Rectal smooth muscle tissue (tissue), 1 donor: ENCODE data around the gene GMPR2.
"Not testable (repeated sequence)": the region's sequence is repeated elsewhere in the genome, so short reads cannot be mapped to it uniquely, and the experiment has no call there.

ENCODE experiments used
- H3K27ac ChIP-seq: one replicate; pipeline ENCODE4 v1.7.0; 2013; ENCODE audit warnings: low read depth, low read length, inconsistent platforms
- H3K27me3 ChIP-seq: one replicate; pipeline ENCODE4 v1.7.0; 2013; ENCODE audit warnings: low read length; ENCODE audit not compliant: control insufficient read depth, insufficient read depth
- H3K36me3 ChIP-seq: one replicate; pipeline ENCODE4 v1.7.0; 2013; ENCODE audit warnings: low read length; ENCODE audit not compliant: control insufficient read depth, insufficient read depth
- H3K4me1 ChIP-seq: one replicate; pipeline ENCODE4 v1.7.0; 2013; ENCODE audit warnings: low read length; ENCODE audit not compliant: control insufficient read depth, insufficient read depth
- H3K4me3 ChIP-seq: one replicate; pipeline ENCODE4 v1.7.0; 2013; ENCODE audit warnings: low read length
- H3K9ac ChIP-seq: one replicate; pipeline ENCODE4 v1.7.0; 2013; ENCODE audit warnings: low read length

GMPR2 gene

DNA sequence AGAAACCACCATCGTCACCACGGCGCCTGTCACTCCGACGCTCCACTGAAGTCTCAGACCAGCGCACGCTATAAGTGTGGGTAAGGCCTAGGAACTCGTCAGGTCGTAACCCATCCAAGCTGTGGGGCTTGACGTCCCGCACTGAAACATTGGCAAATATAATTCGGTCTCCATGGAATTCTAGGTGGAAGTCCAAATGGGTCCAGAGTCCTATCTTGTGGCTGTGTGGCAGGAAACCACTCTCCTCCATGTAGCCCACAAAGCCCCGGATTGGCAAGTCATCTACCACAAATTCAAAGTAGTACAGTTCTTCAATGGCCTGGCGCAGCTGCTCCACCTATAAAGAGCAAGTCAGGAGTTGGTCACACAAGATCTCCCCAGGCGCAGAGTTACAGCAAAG is 39.8 kb upstream of the GMPR2 start:
- peaks cover 7% of the 10 kb centered on the region for H3K36me3 ChIP-seq
- H3K27me3 ChIP-seq, result no peaks in the 10 kb centered on the region
- no peak overlapping the region for H3K4me3 ChIP-seq
- peaks cover 15% of the 10 kb centered on the region for H3K4me1 ChIP-seq
- no peak overlapping the region for H3K27ac ChIP-seq
- no peak overlapping the region for H3K9ac ChIP-seq

DNA sequence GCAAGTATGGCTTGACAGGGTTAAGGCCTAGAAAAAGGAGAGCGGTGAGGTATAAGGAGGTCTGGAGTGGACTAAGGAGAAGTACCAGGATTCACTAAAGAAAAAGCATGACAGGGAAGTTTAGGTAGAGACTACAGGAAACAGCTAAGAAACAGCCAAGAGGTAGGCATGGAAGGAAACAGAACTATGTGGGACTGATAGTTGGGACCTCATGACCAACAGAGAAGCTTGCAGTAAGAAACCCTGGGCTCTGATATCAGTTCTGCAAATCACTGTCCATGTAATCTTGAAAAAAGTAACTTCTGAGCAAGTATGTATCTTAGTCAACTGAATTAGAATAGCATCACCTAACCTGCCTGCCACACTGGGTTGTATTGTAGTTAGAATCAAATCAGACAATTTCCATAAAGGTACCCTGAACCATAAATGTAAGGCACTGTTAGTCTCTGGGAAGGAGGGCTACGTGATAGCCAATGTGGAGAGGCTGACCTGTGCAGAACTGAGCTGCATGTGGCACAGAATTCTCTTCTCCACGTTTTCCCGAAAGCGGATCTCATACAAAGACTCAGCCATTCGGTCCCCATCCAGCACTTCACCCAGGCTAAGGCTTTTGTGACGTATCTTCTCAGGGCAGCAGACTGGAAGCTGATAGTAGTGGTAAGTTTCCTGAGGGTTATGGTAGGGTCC is 38.4 kb upstream of the GMPR2 start:
- Histone ChIP-seq H3K27ac (peak overlapping the region; percentile 99), H3K27me3 (no peaks in the 10 kb centered on the region), H3K4me3 (peak overlapping the region; percentile 95), H3K9ac (peak overlapping the region; percentile 58), H3K36me3 (peaks cover 7% of the 10 kb centered on the region), H3K4me1 (peaks cover 14% of the 10 kb centered on the region)

DNA sequence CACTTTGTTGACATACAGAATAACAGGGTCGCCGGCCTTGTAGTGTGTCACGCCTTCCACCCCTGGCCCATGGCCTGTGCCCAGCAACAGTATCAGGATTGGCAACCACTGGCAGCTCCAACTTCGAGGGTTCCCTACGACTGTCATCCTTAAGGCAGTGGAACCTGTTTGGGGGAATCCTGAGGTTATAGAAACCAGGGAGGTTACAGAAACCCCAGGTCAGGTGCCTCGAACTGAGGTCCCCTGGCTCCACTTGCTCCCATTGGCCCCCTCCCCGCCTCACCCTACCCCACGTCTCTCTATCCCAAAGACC is 37.9 kb upstream of the GMPR2 start:
- H3K27ac ChIP-seq, result peak overlapping the region; percentile 99
- peak overlapping the region; percentile 58 for H3K9ac ChIP-seq
- H3K4me1 ChIP-seq, result peaks cover 14% of the 10 kb centered on the region
- H3K4me3 ChIP-seq, result peak overlapping the region; percentile 95
- no peaks in the 10 kb centered on the region for H3K27me3 ChIP-seq
- peaks cover 7% of the 10 kb centered on the region for H3K36me3 ChIP-seq

DNA sequence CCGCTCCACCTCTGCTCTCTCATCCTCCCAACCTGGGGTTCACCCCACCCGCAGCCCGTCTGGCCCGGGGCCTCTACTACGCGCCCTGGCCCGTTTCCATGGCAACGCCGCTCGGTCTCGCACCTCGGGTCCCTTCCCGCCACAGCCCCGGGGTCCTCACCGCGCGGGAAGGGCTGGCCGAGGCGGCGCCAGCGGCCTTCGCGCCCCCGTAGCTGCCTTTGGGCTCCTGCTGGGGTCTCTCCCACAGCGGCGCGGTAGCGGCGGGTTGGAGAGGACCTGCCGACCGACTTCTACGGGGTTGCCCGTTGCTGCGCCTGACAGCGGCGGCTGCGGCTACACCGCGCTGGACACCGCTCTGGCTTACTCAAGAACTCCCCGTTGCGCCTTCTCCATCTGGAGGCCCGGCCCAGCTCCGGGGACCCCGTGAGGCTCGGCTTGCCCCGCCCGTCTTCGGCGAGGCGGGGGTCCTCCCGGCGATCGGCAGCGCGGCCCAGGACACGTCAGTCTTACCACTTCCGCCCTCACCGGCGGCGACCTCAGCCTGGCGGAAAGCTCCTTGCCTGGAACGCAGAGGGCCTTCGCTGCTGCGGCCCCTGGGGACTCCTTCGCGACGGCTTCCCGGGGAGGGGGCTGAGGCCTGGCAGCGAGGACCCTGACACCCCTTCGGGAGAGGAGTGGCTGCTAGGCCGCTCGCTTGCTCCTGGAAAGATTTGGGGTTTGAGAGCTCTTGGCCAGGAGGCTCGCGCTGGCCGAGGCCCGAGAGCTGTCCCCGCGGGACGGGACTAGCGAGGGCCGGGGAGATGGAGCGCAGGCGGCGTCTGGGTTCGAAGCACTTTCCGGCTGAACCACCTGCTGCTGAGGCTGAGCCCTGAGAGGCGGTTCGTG is 37.3 kb upstream of the GMPR2 start, which contains the start of gene TM9SF1:
TM9SF1 (minus strand) TSS at position 256 of the 885 bp plus-strand sequence. CDS start 422 bp downstream, outside the sequence.
- peak within 1 kb of the TSS; percentile 58 for H3K9ac ChIP-seq
- H3K36me3 ChIP-seq, result peaks cover 7% of the 10 kb centered on the region
- H3K27me3 ChIP-seq, result no peaks in the 10 kb centered on the region
- peak within 1 kb of the TSS; percentile 95 for H3K4me3 ChIP-seq
- peaks cover 14% of the 10 kb centered on the region for H3K4me1 ChIP-seq
- H3K27ac ChIP-seq, result peak within 1 kb of the TSS; percentile 99

DNA sequence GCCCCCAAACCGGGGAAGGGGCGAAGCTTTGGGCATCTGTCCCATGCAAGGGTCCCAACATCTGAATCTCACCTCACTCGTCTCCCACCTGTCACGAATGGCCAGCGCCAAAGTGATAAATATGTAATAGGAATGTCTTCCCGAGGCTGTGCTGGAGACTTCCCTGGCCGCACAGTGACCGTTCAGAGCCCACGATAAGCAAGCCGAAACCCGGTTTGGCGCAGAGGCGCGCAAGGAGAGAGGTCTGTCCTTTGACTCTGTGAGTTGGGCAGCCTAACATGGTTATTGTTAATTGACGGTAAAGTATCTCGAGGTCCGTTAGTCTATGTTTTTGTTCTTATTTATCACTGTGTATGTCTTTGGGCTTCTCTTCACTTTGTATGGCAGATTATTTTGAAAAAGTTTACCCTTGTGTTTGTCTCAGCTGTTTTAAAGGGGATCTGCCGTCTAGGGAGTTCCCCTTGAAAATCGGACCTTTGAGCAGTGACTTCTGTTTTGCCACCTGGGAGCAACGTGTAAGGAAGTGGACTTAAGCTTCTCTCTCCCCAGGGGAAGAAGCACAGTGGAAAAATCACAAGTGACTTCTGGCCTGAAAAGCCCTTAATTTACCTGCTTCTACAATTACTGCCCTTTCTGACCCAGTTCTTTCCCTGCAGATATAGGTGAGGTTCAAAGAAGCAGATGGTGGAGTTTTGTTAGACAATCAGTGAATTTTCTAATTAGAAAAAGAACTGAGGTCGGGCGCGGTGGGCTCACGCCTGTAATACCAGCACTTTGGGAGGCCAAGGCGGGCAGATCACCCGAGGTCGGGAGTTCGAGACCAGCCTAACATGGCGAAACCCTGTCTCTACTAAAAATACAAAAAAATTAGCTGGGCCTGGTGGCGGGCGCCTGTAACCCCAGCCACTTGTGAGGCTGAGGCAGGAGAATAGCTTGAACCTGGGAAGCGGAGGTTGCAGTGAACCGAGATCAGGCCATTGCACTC is 36.4 kb upstream of the GMPR2 start:
- Histone ChIP-seq H3K27ac (peak overlapping the region; percentile 99), H3K27me3 (no peaks in the 10 kb centered on the region), H3K4me3 (peak overlapping the region; percentile 95), H3K4me1 (peaks cover 14% of the 10 kb centered on the region), H3K9ac (peak overlapping the region; percentile 58), H3K36me3 (peaks cover 7% of the 10 kb centered on the region)

DNA sequence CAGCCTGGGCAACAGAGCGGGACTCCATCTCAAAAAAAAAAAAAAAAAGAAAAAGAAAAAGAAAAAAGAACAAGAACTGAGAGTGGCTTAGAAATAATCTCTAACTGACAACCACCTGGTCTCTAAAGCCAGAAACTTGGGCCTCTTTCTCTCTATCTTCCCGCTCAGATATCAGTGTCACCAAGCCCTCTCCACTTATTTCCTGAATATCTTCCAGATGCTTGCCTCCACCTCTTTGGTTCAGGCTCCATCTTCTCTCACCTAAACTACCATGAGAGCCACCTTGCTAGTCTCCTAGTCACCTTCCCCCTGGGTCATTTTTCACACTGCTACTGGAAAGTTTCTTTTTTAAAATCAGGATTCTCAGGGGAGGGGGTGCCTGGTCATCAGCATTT is 35.7 kb upstream of the GMPR2 start:
- no peaks in the 10 kb centered on the region for H3K27me3 ChIP-seq
- no peak overlapping the region for H3K4me3 ChIP-seq
- no peak overlapping the region for H3K27ac ChIP-seq
- no peak overlapping the region for H3K9ac ChIP-seq
- peaks cover 4% of the 10 kb centered on the region for H3K36me3 ChIP-seq
- H3K4me1 ChIP-seq, result peaks cover 14% of the 10 kb centered on the region

DNA sequence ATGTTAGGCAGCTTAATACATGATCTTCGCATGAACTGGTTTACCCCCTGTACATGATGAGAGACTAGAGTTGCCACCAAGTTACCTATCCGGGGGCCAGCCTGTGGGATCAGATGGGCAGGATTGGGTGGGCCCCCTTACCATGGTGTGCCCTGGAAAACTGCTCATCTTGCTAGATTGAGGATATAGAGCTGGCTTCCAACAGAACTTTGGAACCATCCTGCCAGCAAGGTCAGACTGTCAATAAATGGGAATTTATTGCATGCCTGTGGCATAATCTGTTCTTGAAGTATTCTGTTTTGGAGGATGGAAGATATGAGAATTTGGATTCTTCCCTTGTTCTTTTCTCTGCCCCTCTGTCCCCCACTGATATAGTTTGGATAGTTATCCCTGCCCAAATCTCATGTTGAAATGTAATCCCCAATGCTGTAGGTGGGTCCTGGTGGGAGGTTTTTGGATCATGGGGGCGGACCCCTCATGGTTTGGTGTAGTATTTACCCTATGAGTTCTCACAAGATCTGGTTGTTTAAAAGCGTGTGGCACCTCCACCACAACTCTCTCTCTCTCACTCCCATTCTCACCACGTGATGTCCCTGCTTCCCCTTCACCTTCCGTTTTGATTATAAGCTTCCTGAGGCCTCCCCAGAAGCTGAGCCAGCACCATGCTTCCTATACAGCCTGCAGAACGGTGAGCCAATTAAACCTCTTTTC is 33.8 kb upstream of the GMPR2 start:
- Histone ChIP-seq H3K4me1 (peaks cover 13% of the 10 kb centered on the region), H3K27ac (no peak overlapping the region), H3K27me3 (no peaks in the 10 kb centered on the region), H3K9ac (no peak overlapping the region), H3K36me3 (peaks cover 4% of the 10 kb centered on the region), H3K4me3 (no peak overlapping the region)

DNA sequence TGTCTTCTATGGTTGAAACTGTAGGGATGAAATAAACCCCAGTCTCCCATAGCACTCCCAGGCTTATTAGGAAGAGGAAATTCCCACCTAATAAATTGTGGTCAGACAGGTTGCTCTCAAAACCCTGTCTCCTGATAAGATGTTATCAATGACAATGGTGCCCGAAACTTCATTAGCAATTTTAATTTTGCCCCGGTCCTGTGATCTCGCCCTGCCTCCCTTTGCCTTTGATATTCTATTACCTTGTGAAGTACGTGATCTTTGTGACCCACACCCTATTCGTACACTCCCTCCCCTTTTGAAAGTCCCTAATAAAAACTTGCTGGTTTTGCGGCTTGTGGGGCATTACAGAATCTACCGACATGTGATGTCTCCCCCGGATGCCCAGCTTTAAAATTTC is 30.2 kb upstream of the GMPR2 start:
- H3K4me3 ChIP-seq, H3K4me1 ChIP-seq, H3K9ac ChIP-seq, H3K27ac ChIP-seq, H3K27me3 ChIP-seq: not testable (repeated sequence)
- H3K36me3 ChIP-seq, result peaks cover 21% of the 10 kb centered on the region

DNA sequence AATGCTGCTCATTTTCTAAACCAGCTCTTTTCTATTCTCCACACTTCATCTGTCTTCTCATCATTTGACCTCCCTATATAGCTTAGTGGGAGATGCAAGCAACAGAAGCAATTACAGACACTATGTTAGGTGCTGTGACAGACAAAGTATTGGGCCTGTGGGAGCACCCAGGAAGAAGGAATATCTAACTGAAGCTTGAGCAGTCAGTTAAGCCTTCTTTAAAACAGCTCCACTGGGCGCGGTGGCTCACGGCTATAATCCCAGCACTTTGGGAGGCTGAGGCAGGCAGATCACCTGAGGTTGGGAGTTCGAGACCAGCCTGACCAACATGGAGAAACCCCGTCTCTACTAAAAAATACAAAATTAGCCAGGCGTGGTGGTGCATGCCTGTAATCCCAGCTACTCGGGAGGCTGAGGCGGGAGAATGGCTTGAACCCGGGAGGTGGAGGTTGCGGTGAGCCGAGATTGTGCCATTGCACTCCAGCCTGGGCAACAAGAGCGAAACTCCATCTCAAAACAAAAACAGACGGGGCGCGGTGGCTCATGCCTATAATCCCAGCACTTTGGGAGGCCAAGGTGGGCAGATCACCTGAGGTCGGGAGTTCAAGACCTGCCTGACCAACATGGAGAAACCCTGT is 29.4 kb upstream of the GMPR2 start:
- not testable (repeated sequence) for H3K27ac ChIP-seq, H3K4me1 ChIP-seq, H3K27me3 ChIP-seq, H3K4me3 ChIP-seq, H3K9ac ChIP-seq
- peaks cover 26% of the 10 kb centered on the region for H3K36me3 ChIP-seq

DNA sequence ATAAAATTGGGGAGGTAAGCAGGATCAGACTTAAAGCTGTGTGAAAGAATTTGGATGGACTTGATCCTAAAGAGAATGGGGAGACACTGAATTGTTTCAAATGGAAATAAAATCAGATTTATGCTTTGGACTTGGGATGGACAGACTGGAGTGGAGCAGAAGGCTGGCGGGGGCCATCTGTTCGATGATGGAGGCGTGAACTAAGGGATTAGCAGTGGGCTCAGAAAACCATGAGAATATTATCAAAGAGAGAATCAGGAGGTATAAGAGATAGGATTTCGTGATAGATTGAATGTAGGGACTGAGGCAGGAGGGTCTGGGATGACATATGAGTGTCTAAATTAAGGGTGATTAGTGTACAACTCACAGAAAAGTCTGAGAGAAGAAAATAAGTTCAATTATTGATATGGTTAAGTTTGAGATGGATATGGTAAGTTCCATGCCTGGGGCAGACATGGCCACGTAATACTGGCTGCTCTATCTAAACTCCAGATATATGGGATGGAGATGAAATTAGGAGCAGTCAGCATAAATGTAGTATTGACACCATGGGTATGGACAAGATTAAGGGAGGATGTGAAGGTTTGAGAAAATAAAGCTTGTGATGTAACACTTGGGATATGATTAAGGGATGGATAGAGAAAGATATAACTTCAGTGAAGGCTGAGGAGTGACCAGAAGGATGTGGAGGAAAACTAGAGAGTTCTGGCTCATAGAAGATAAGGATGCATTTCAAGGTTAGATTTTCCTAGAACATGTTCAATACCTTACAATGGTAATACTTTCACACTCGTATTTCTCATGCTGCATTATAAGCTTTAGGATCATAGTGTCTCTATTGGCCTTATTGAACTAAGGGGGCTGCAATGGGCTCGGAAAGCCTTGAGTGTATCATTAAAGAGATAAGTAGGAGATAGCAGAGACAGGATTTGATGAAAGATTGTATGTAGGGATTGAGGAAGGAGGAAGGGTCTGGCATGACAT is 28.3 kb upstream of the GMPR2 start:
- Histone ChIP-seq H3K27ac (no peak overlapping the region), H3K4me1 (no peaks in the 10 kb centered on the region), H3K27me3 (no peaks in the 10 kb centered on the region), H3K9ac (no peak overlapping the region), H3K36me3 (peaks cover 27% of the 10 kb centered on the region), H3K4me3 (no peak overlapping the region)
